Medulla oblongata (tissue), 1 donor: ENCODE data around the gene RNF157.
A peak's percentile ranks its signal among the peaks of the same experiment; 100 is the strongest.

Experiments
- DNase-seq: peaks from one replicate; pipeline ENCODE4 v3.0.0-alpha.2; 2015; ENCODE audit errors: extremely low spot score

RNF157 gene

GRCh38 chr17:76140661-76141211 is 99.6 kb downstream of the RNF157 start:
- no peak for DNase-seq

- DNase-seq: no peak
These were observed 100.3 kb downstream of the RNF157 start for GRCh38 chr17:76139801-76140660.

- DNase-seq: peak; percentile 53
These were observed 101.2 kb downstream of the RNF157 start for GRCh38 chr17:76138896-76139752.

GRCh38 chr17:76138234-76138895 is 101.9 kb downstream of the RNF157 start:
- DNase-seq: peak; percentile 83

- DNase-seq: no peak
These were observed 102.7 kb downstream of the RNF157 start for GRCh38 chr17:76137351-76138233.

- DNase-seq: no peak
These were observed 103.3 kb downstream of the RNF157 start for GRCh38 chr17:76137001-76137350.

GRCh38 chr17:76136276-76137000 is 103.9 kb downstream of the RNF157 start:
- no peak for DNase-seq

- DNase-seq: no peak
These were observed 104.5 kb downstream of the RNF157 start for GRCh38 chr17:76135810-76136188.

- no peak for DNase-seq
These were observed 105.1 kb downstream of the RNF157 start for GRCh38 chr17:76134911-76135809.

- no peak for DNase-seq
These were observed 107.5 kb downstream of the RNF157 start for GRCh38 chr17:76132574-76133338.

- no peak for DNase-seq
These were observed 108.4 kb downstream of the RNF157 start for GRCh38 chr17:76131692-76132573.

- DNase-seq: no peak
These were observed 109.1 kb downstream of the RNF157 start for GRCh38 chr17:76131051-76131691.

GRCh38 chr17:76130473-76130872 is 109.8 kb downstream of the RNF157 start:
- DNase-seq: no peak

- DNase-seq: no peak
These were observed 114.4 kb downstream of the RNF157 start for GRCh38 chr17:76125922-76126321.

- no peak for DNase-seq
These were observed 115.0 kb downstream of the RNF157 start for GRCh38 chr17:76125391-76125675.

- DNase-seq: no peak
These were observed 115.5 kb downstream of the RNF157 start for GRCh38 chr17:76124582-76125390.
